Spleen (tissue), 11 donors: ENCODE data around the gene UBAP2. TPM values are rescaled to one million over a fixed set of nuclear protein-coding genes. Genes with fewer than 3 reads are reported as not detected.

Source experiments
- DNase-seq: peaks from one replicate; pipeline ENCODE4 v3.0.0-alpha.2; 2020
- H3K27ac ChIP-seq, 8 donors: fragments of 200-600 bp; sonication (generic) in 7 of 8; 1 replicate in 4 of 8; 2 replicates in 4 of 8; pipeline versions ENCODE4 v1.5.0 to v1.8.0; 2016 to 2021; ENCODE audit warnings: inconsistent platforms in 4 of 8, mild to moderate bottlenecking in 4 of 8, moderate library complexity in 1 of 8
- H3K27me3 ChIP-seq, 7 donors: fragments of 200-600 bp; sonication (generic) in 6 of 7; replicated peaks in 1 of 7; 1 replicate in 4 of 7; 2 replicates in 3 of 7; pipeline versions ENCODE4 v1.5.0 to v1.8.0; 2016 to 2021; ENCODE audit warnings: inconsistent platforms in 3 of 7, mild to moderate bottlenecking in 1 of 7
- H3K36me3 ChIP-seq, 6 donors: fragments of 200-600 bp; sonication (generic) in 5 of 6; 1 replicate in 4 of 6; 2 replicates in 2 of 6; pipeline versions ENCODE4 v1.5.0 to v1.8.0; 2016 to 2021; ENCODE audit warnings: inconsistent platforms in 2 of 6
- H3K4me1 ChIP-seq, 6 donors: fragments of 200-600 bp; sonication (generic) in 5 of 6; 1 replicate in 3 of 6; 2 replicates in 3 of 6; pipeline versions ENCODE4 v1.5.0 to v1.8.0; 2016 to 2021; ENCODE audit warnings: inconsistent platforms in 3 of 6
- H3K4me3 ChIP-seq, 8 donors: fragments of 200-600 bp; sonication (generic) in 7 of 8; 1 replicate in 4 of 8; 2 replicates in 4 of 8; pipeline versions ENCODE4 v1.5.0 to v1.8.0; 2016 to 2021; ENCODE audit warnings: inconsistent platforms in 4 of 8, mild to moderate bottlenecking in 4 of 8, moderate library complexity in 2 of 8
- H3K9me3 ChIP-seq, 8 donors: fragments of 200-600 bp; sonication (generic) in 7 of 8; 1 replicate in 4 of 8; 2 replicates in 4 of 8; pipeline versions ENCODE4 v1.5.0 to v1.8.0; 2016 to 2021; ENCODE audit warnings: inconsistent platforms in 4 of 8
- POLR2A ChIP-seq, 3 donors: fragments of 450-650 bp; IDR thresholded peaks; one replicate each; pipeline ENCODE4 v1.5.1; 2017; ENCODE audit warnings: antibody characterized with exemption in 3 of 3, mild to moderate bottlenecking in 1 of 3
- POLR2AphosphoS5 ChIP-seq, 3 donors: sonication (generic); formaldehyde crosslinking; IDR thresholded peaks; one replicate each; pipeline ENCODE4 v1.5.1; 2017; ENCODE audit warnings: antibody characterized with exemption in 3 of 3
- WGBS, 5 donors: extraction: QIAGEN DNeasy Blood & Tissue Kit in 3 of 5; methylation state at CpG; one replicate each; pipeline versions ENCODE4 v1.1.5 to v1.1.7; 2013 to 2018; 5-methylcytosine and 5-hydroxymethylcytosine counted together
- intact Hi-C: fragments of 100-400 bp; cut with DNase I; formaldehyde crosslinking; loops from one replicate; pipeline ENCODE4 v1.15.0; 2023; ENCODE audit warnings: low total_unique reads
- polyA plus RNA-seq, 3 donors: library from polyadenylated mRNA; stranded (reverse); fragments of 200-250 nt; gene quantifications; one replicate each; pipeline ENCODE4 v1.2.1, GENCODE V29; 2013
- total RNA-seq, 7 donors: library from RNA; depleted of rRNA in 3 of 7; stranded (reverse); fragments of >200 nt in 3 of 7; fragmentation: NEBNext Ultra II Directional in 4 of 7; extraction: Animal tissue kit (Norgen Biotek cat#: 25700) in 4 of 7; gene quantifications; one replicate each; pipeline versions ENCODE4 v1.1.0 to v1.2.1, GENCODE V29; 2016 to 2021
- TF ChIP-seq, protein P1 (sequence below), 11 experiments: fragments of 200-600 bp in 7 of 11; fragments of 450-650 bp in 4 of 11; sonication (generic) in 4 of 11; IDR thresholded peaks in 8 of 11; conservative IDR thresholded peaks in 3 of 11; 1 replicate in 7 of 11; 2 replicates in 4 of 11; pipeline versions ENCODE4 v1.4.0 to v1.8.0; 2016 to 2021; ENCODE audit warnings: antibody characterized with exemption in 11 of 11, inconsistent platforms in 4 of 11, mild to moderate bottlenecking in 1 of 11
- donor health status: healthy with polysubstance abuse.
- donor health status: DM: no; HTN: no; CAD: no; lungs with moderate emphysema.
- donor health status: DM: no; HTN: no; CAD: no.
- donor health status: Bipolar disorder and iron deficiency.
- donor health status: healthy.
- donor health status: DM: no; HTN: no; CAD: no.
- donor health status: DM: yes; HTN: yes; CAD: no.

The UBAP2 gene
- total and polyA plus RNA-seq, 10 donors, result 7.0 to 30.8 (median 23.5) TPM

DNA sequence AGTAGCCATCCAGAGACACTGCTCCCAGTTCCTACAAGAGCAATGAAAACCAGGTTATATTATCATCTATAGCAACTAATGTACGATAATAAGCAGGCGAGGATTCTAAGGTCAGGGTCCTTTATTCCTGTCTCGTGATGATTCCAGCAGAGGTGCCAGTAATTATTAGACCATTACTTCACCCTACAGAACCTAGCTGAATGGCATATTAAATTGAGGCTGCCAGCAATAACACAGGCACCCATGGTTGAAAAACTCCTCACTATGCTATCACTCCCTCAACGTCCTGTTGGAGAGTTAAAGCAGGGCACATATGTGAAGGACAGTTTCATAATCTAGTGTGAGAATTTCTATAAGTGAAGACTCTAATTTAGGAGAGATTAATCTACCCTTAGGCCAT is 48.1 kb upstream of the UBAP2 start:
- TF ChIP-seq POLR2A (IDR thresholded peaks at IDR 0.05) (no peak), POLR2AphosphoS5 (IDR thresholded peaks at IDR 0.05) (no peak)
- TF ChIP-seq, protein P1, sequence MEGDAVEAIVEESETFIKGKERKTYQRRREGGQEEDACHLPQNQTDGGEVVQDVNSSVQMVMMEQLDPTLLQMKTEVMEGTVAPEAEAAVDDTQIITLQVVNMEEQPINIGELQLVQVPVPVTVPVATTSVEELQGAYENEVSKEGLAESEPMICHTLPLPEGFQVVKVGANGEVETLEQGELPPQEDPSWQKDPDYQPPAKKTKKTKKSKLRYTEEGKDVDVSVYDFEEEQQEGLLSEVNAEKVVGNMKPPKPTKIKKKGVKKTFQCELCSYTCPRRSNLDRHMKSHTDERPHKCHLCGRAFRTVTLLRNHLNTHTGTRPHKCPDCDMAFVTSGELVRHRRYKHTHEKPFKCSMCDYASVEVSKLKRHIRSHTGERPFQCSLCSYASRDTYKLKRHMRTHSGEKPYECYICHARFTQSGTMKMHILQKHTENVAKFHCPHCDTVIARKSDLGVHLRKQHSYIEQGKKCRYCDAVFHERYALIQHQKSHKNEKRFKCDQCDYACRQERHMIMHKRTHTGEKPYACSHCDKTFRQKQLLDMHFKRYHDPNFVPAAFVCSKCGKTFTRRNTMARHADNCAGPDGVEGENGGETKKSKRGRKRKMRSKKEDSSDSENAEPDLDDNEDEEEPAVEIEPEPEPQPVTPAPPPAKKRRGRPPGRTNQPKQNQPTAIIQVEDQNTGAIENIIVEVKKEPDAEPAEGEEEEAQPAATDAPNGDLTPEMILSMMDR (IDR thresholded peaks at IDR 0.05 in 8 of 11, conservative IDR thresholded peaks at IDR 0.05 in 3 of 11), result no peak

DNA sequence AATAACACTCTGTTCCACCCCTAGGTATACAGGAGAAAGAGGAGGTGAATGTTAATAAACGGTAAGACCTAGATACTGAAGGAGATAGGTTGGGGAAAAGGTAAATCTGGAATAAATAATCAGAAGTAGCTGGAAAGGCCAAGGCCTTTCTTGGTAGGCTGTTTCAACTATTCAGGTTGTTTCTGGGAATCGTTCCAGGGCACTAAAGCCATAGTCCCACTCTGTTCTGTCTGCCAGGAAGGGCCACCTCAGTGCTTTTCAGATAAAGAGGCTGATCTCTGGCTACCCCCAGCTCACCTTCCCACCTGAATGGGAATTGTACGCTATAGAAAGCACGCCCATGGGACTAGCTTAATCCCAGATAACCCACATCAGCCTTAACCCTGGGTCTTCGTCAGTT is 44.9 kb upstream of the UBAP2 start:
- intact Hi-C loops, result no loop called here
- WGBS, 5 donors, result 93 to 97% (median 95%) methylated on average over 5 of the region's 5 CpGs
- Histone ChIP-seq H3K4me3 (no peak overlapping the region), H3K4me1 (no peaks in the 10 kb centered on the region), H3K36me3 (peaks cover 13 to 100% (median 89%) of the 10 kb centered on the region in 6 donors), H3K9me3 (no peaks in the 10 kb centered on the region), H3K27me3 (no peaks in the 10 kb centered on the region), H3K27ac (no peak overlapping the region)
- DNase-seq, result no peak
- TF ChIP-seq POLR2AphosphoS5 (IDR thresholded peaks at IDR 0.05), result no peak
- TF ChIP-seq, protein P1 (IDR thresholded peaks at IDR 0.05 in 8 of 11, conservative IDR thresholded peaks at IDR 0.05 in 3 of 11), result no peak
- TF ChIP-seq POLR2A (IDR thresholded peaks at IDR 0.05), result no peak

More for the DNA sequence above, 48.1 kb upstream of the UBAP2 start:
- H3K4me1 ChIP-seq, result no peaks in the 10 kb centered on the region
- WGBS, 5 donors, result 85 to 95% (median 89%) methylated on average over 4 of the region's 4 CpGs
- H3K4me3 ChIP-seq, result no peak overlapping the region
- peaks cover 11 to 100% (median 79%) of the 10 kb centered on the region in 6 donors for H3K36me3 ChIP-seq
- H3K27ac ChIP-seq, result no peak overlapping the region
- H3K9me3 ChIP-seq, result no peaks in the 10 kb centered on the region
- H3K27me3 ChIP-seq, result peaks cover 0 to 11% (median 0%) of the 10 kb centered on the region in 7 donors
- no peak for DNase-seq
- intact Hi-C loops, result no loop called here

GRCh38 chr9:34089311-34089710 is 40.6 kb upstream of the UBAP2 start:
- no peaks in the 10 kb centered on the region for H3K27me3 ChIP-seq
- no peak overlapping the region for H3K27ac ChIP-seq
- H3K4me3 ChIP-seq, result no peak overlapping the region
- no peaks in the 10 kb centered on the region for H3K4me1 ChIP-seq
- DNase-seq, result peak; percentile 30
- TF ChIP-seq POLR2A (IDR thresholded peaks at IDR 0.05) (no peak), POLR2AphosphoS5 (IDR thresholded peaks at IDR 0.05) (no peak)
- TF ChIP-seq, protein P1 (IDR thresholded peaks at IDR 0.05 in 8 of 11, conservative IDR thresholded peaks at IDR 0.05 in 3 of 11), result no peak
- H3K36me3 ChIP-seq, result peaks cover 4 to 100% (median 80%) of the 10 kb centered on the region in 6 donors
- intact Hi-C loops, result no loop called here
- WGBS, 5 donors, result 89 to 96% (median 95%) methylated on average over 6 to 7 of the region's 7 CpGs
- no peaks in the 10 kb centered on the region for H3K9me3 ChIP-seq

DNA sequence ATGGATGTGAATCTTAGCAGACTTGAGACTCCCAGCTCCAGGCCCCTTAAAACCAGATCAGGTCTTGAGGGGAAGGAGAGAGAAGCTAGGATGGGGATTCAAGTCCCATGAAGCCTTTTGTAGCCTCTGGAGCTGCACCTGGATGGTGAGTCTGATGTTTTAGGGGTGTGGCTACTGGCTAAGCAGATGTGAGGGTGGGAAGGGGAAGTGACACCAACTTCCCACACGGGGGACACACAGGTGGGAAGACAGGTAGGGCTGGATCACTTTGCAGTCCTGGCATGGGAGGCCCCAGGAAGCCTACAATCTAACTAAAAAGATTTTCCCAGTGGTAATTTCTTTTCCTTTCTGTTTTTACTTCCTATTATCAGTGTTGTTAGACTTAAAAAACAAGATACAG is 38.7 kb upstream of the UBAP2 start:
- 0 to 37% (median 20%) methylated on average over 1 of the region's 1 CpG for WGBS, 5 donors
- no peak overlapping the region for H3K4me3 ChIP-seq
- TF ChIP-seq POLR2AphosphoS5 (IDR thresholded peaks at IDR 0.05) (no peak), POLR2A (IDR thresholded peaks at IDR 0.05) (no peak)
- TF ChIP-seq, protein P1 (IDR thresholded peaks at IDR 0.05 in 8 of 11, conservative IDR thresholded peaks at IDR 0.05 in 3 of 11), result no peak
- peaks cover 2 to 81% (median 64%) of the 10 kb centered on the region in 6 donors for H3K36me3 ChIP-seq
- peak overlapping the region in 1 of 8 donors; percentile 4 for H3K27ac ChIP-seq
- no peaks in the 10 kb centered on the region for H3K27me3 ChIP-seq
- intact Hi-C loops, result no loop called here
- H3K9me3 ChIP-seq, result no peaks in the 10 kb centered on the region
- DNase-seq, result peak; percentile 21
- no peaks in the 10 kb centered on the region for H3K4me1 ChIP-seq
